Kidney epithelial cell (primary cell): Measurements from ENCODE around the gene EFNB3. TPM values are rescaled to one million over a fixed set of nuclear protein-coding genes. Genes with fewer than 3 reads are reported as not detected.
A peak's percentile ranks its signal among the peaks of the same experiment; 100 is the strongest.

Experiments used
- DNase-seq: peaks from one replicate; pipeline ENCODE4 v3.0.0-alpha.2; 2010; ENCODE audit warnings: low read depth
- H3K27me3 ChIP-seq: 2 replicates; pipeline ENCODE4 v1.6.0; 2011; ENCODE audit warnings: low read length; ENCODE audit not compliant: control insufficient read depth, insufficient read depth
- H3K36me3 ChIP-seq: 2 replicates; pipeline ENCODE4 v1.5.1; 2011; ENCODE audit warnings: low read length; ENCODE audit not compliant: control insufficient read depth, insufficient read depth
- H3K4me3 ChIP-seq: 2 replicates; pipeline ENCODE4 v1.5.1; 2011; ENCODE audit warnings: low read depth, mild to moderate bottlenecking, control low read depth, low read length
- total RNA-seq: library from RNA; depleted of rRNA; stranded (reverse); fragments of >200 nt; gene quantifications from 2 replicates; pipeline ENCODE4 v1.2.3, GENCODE V29; 2015
- TF ChIP-seq, protein P1 (sequence below): IDR thresholded peaks from 2 replicates; pipeline ENCODE4 v1.5.1; 2011; ENCODE audit warnings: mild to moderate bottlenecking, moderate library complexity, low read length, control low read depth, inconsistent platforms; ENCODE audit not compliant: insufficient read depth, poor library complexity, severe bottlenecking

EFNB3 gene, protein sequence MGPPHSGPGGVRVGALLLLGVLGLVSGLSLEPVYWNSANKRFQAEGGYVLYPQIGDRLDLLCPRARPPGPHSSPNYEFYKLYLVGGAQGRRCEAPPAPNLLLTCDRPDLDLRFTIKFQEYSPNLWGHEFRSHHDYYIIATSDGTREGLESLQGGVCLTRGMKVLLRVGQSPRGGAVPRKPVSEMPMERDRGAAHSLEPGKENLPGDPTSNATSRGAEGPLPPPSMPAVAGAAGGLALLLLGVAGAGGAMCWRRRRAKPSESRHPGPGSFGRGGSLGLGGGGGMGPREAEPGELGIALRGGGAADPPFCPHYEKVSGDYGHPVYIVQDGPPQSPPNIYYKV
- 4.7 and 5.5 TPM in 2 replicates for total RNA-seq

DNA sequence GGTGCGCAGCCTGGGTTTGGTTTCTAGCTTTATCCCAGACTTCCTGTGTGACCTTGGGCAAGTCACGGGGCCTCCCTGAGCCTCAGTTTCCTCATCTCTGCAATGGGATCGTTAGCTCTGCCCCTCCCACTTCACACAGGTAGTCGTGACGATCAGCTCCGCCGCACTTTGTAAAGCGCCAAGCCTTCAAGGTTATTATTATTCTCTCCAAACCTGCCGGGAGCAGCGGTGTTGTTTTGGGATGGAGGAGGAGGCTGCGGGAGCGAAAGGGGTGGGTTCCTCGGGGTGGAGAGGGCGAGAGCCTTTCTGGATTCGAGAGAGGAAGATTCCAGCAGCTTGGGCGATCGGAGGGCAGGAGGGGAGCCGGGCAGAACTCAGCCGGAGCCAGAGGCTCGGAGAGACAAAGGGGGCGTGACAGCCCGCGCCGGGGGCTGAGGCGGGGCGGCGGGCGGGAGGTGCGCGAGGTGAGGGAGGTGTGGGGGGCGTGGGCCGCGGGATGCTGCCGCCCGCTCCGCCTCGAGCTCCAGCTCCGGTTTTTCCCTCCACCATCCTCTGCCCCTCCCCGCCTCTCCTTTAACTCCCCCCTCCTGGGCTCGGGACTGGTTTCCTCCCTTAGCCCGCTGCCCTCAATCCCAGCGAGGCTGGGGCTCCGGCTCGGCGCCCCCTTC is at the start of gene EFNB3:
Gene EFNB3 (plus strand): TSS at position 602 of the 668 bp plus-strand sequence. CDS start 397 bp downstream, outside the sequence.
- Histone ChIP-seq H3K4me3 (peak within 1 kb of the TSS; percentile 49), H3K27me3 (peaks cover 30% of the 10 kb centered on the region), H3K36me3 (peaks cover 2% of the 10 kb centered on the region)
- no peak for DNase-seq
- TF ChIP-seq, protein P1, sequence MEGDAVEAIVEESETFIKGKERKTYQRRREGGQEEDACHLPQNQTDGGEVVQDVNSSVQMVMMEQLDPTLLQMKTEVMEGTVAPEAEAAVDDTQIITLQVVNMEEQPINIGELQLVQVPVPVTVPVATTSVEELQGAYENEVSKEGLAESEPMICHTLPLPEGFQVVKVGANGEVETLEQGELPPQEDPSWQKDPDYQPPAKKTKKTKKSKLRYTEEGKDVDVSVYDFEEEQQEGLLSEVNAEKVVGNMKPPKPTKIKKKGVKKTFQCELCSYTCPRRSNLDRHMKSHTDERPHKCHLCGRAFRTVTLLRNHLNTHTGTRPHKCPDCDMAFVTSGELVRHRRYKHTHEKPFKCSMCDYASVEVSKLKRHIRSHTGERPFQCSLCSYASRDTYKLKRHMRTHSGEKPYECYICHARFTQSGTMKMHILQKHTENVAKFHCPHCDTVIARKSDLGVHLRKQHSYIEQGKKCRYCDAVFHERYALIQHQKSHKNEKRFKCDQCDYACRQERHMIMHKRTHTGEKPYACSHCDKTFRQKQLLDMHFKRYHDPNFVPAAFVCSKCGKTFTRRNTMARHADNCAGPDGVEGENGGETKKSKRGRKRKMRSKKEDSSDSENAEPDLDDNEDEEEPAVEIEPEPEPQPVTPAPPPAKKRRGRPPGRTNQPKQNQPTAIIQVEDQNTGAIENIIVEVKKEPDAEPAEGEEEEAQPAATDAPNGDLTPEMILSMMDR, result no peak

DNA sequence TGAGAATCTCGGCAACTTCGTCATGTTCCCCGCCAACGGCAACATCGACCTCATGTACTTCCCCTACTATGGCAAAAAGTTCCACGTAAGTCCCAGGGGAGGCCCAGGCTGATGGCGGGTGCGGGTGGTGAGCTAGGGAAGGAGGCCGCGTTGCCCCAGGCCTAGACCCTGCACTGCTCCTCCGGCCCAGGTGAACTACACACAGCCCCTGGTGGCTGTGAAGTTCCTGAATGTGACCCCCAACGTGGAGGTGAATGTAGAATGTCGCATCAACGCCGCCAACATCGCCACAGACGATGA is 49.5 kb upstream of the EFNB3 start:
- Histone ChIP-seq H3K27me3 (peaks cover 37% of the 10 kb centered on the region), H3K4me3 (no peak overlapping the region), H3K36me3 (no peaks in the 10 kb centered on the region)
- TF ChIP-seq, protein P1, result no peak
- DNase-seq, result no peak

DNA sequence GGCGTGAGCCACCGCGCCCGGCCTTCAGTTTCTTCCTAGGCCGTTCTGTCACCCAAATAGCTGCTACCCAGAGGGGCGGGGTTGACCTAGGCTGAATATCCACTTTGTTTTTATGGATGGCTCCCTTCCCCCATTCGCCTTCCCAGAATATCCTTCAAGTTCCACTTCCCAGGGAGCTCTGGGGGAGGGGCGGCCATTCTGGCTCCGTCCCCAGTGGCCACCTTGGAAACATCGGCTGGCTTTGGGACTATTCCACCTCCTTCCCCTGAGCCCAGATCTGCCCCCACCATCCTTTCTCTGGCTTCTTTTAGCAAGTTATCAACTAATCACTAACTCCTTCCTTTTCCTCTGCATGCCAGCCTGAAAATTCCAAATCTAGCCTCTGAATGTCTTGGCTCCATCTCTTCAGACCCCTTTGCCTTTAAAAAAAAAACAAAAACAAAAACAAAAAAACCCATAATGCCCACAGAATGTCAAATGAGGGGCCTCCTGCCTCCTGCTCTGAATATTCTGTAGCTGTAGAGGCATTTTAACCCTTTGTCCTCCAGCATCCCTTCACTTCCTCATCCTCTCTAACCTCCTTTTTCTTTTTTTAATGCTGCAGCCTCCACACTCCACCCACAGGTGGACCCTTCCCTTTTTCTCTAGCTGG is 47.9 kb upstream of the EFNB3 start:
- Histone ChIP-seq H3K4me3 (no peak overlapping the region), H3K27me3 (peaks cover 21% of the 10 kb centered on the region), H3K36me3 (no peaks in the 10 kb centered on the region)
- DNase-seq, result no peak
- TF ChIP-seq, protein P1, result no peak

DNA sequence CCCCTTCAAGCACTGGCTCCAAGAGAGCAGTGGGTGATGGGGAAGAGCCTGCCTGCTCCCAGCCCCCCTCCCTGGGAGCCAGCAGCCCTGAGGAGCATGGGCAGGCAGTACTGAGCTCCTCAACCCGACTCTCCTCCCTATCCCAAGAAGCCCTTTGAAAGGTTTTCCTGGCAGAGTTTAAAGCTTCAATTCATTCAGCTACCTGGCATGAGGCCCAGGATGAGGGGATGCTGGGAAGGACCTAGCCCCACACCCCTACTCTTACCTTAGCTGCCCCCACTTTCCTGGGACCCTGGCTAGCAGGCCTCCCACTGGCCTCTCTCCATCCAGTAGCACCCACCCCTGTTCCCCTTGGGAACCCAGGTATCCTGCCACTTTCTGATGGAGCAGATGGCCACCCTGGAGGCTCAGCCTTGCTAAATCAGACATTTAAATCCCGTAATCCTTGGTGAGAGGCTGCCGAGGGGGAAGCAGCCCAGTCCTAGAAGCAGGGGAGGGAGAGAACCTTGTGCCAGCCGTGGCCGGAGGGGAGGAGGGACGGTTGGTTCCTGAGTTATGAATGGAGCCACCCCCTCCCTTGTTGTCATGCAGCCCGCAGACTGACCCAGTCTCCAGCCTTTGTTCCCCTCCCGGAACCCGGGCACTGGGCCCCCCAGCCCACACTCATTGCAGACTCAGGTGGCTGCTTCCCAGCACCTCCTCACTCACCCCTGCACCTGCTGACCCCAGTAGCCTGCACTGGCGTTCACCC is 37.2 kb upstream of the EFNB3 start:
- TF ChIP-seq, protein P1, result no peak
- Histone ChIP-seq H3K4me3 (no peak overlapping the region), H3K27me3 (no peaks in the 10 kb centered on the region), H3K36me3 (no peaks in the 10 kb centered on the region)
- DNase-seq, result no peak

DNA sequence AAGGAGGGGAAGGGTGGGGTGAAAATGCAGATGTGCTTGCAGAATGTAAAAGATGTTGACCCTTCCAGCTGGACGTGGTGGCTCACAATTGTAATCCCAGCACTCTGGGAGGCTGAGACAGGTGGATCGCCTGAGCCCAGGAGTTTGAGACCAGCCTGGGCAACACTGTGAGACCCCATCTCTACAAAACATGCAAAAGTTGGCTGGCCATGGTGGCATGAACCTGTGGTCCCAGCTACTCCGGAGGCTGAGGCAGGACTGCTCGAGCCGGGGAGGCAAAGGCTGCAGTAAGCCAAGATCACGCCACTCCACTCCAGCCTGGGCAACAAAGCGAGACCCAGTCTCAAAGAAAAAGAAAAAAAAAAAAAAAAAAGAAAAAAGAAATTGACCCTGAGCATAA is 36.5 kb upstream of the EFNB3 start:
- Histone ChIP-seq H3K27me3 (no peaks in the 10 kb centered on the region), H3K4me3 (no peak overlapping the region), H3K36me3 (peaks cover under 1% of the 10 kb centered on the region)
- TF ChIP-seq, protein P1, result no peak
- DNase-seq, result no peak
